Peyer's patch (tissue), 4 donors: ENCODE measurements around the gene NELL1. TPM values are rescaled to one million over a fixed set of nuclear protein-coding genes. Genes with fewer than 3 reads are reported as not detected.

Experiments used
- DNase-seq, 3 donors: peaks; one replicate each; pipeline ENCODE4 v3.0.0-alpha.2; 2017 to 2019
- H3K27ac ChIP-seq, 4 donors: fragments of 200-600 bp; sonication (generic); one replicate each; pipeline ENCODE4 v1.5.1; 2016 to 2019
- H3K27me3 ChIP-seq, 2 donors: fragments of 200-600 bp; sonication (generic); one replicate each; pipeline ENCODE4 v1.5.1; 2019
- H3K36me3 ChIP-seq, 3 donors: fragments of 200-600 bp; sonication (generic); one replicate each; pipeline ENCODE4 v1.5.1; 2016 to 2019
- H3K4me1 ChIP-seq, 4 donors: fragments of 200-600 bp; sonication (generic); one replicate each; pipeline ENCODE4 v1.5.1; 2016 to 2019
- H3K4me3 ChIP-seq, 4 donors: fragments of 200-600 bp; sonication (generic); 1 replicate in 3 of 4; 2 replicates in 1 of 4; pipeline ENCODE4 v1.5.1; 2016 to 2019; ENCODE audit warnings: mild to moderate bottlenecking in 1 of 4
- H3K9me3 ChIP-seq, 4 donors: fragments of 200-600 bp; sonication (generic); one replicate each; pipeline ENCODE4 v1.5.1; 2016 to 2019; ENCODE audit warnings: mild to moderate bottlenecking in 1 of 4
- CTCF ChIP-seq, 6 experiments: fragments of 450-650 bp in 4 of 6; fragments of 200-600 bp in 2 of 6; sonication (generic) in 1 of 6; IDR thresholded peaks; one replicate each; pipeline ENCODE4 v1.5.1; 2017 to 2019; ENCODE audit warnings: antibody characterized with exemption in 6 of 6, mild to moderate bottlenecking in 3 of 6, moderate library complexity in 1 of 6
- POLR2A ChIP-seq, 2 donors: fragments of 450-650 bp; IDR thresholded peaks; one replicate each; pipeline ENCODE4 v1.5.1; 2017; ENCODE audit warnings: antibody characterized with exemption in 2 of 2, mild to moderate bottlenecking in 2 of 2, moderate library complexity in 2 of 2
- total RNA-seq, 4 donors: library from RNA; depleted of rRNA; stranded (reverse); fragments of >200 nt; gene quantifications; one replicate each; pipeline ENCODE4 v1.1.0, GENCODE V29; 2016

Gene NELL1
- total RNA-seq, 4 donors from 2014 or later, result not detected

- no peaks in the 10 kb centered on the region for H3K4me1 ChIP-seq
- TF ChIP-seq POLR2A (IDR thresholded peaks at IDR 0.05) (no peak), CTCF (IDR thresholded peaks at IDR 0.05) (no peak)
- no peaks in the 10 kb centered on the region for H3K36me3 ChIP-seq
- no peaks in the 10 kb centered on the region for H3K27me3 ChIP-seq
- no peak overlapping the region for H3K27ac ChIP-seq
- DNase-seq, result no peak
- H3K9me3 ChIP-seq, result no peaks in the 10 kb centered on the region
- no peak overlapping the region for H3K4me3 ChIP-seq
Measured at GRCh38 chr11:20676658-20677057, 7.3 kb downstream of the NELL1 start.

- no peaks in the 10 kb centered on the region for H3K9me3 ChIP-seq
- no peak overlapping the region for H3K4me3 ChIP-seq
- H3K27ac ChIP-seq, result no peak overlapping the region
- DNase-seq, result no peak
- H3K36me3 ChIP-seq, result no peaks in the 10 kb centered on the region
- TF ChIP-seq POLR2A (IDR thresholded peaks at IDR 0.05) (no peak), CTCF (IDR thresholded peaks at IDR 0.05) (no peak)
- no peaks in the 10 kb centered on the region for H3K4me1 ChIP-seq
- H3K27me3 ChIP-seq, result no peaks in the 10 kb centered on the region
Measured at GRCh38 chr11:20688761-20689160, 19.4 kb downstream of the NELL1 start.

GRCh38 chr11:20707876-20708275 lies 38.5 kb downstream of the NELL1 start:
- no peak for DNase-seq
- Histone ChIP-seq H3K36me3 (no peaks in the 10 kb centered on the region), H3K4me1 (no peaks in the 10 kb centered on the region), H3K4me3 (no peak overlapping the region), H3K27me3 (no peaks in the 10 kb centered on the region), H3K27ac (no peak overlapping the region), H3K9me3 (no peaks in the 10 kb centered on the region)
- no peak for TF ChIP-seq POLR2A (IDR thresholded peaks at IDR 0.05)

- no peak overlapping the region for H3K4me3 ChIP-seq
- TF ChIP-seq POLR2A (IDR thresholded peaks at IDR 0.05), result no peak
- TF ChIP-seq CTCF (IDR thresholded peaks at IDR 0.05), result no peak
- H3K9me3 ChIP-seq, result no peaks in the 10 kb centered on the region
- no peaks in the 10 kb centered on the region for H3K36me3 ChIP-seq
- no peak overlapping the region for H3K27ac ChIP-seq
- no peaks in the 10 kb centered on the region for H3K27me3 ChIP-seq
- no peaks in the 10 kb centered on the region for H3K4me1 ChIP-seq
- no peak for DNase-seq
Measured at GRCh38 chr11:20712912-20713311, 43.5 kb downstream of the NELL1 start.

- Histone ChIP-seq H3K27me3 (no peaks in the 10 kb centered on the region), H3K27ac (no peak overlapping the region), H3K36me3 (no peaks in the 10 kb centered on the region), H3K9me3 (no peaks in the 10 kb centered on the region), H3K4me1 (no peaks in the 10 kb centered on the region), H3K4me3 (no peak overlapping the region)
- TF ChIP-seq POLR2A (IDR thresholded peaks at IDR 0.05), result no peak
- TF ChIP-seq CTCF (IDR thresholded peaks at IDR 0.05), result no peak
- DNase-seq, result no peak
Measured at GRCh38 chr11:20715464-20715863, 46.1 kb downstream of the NELL1 start.

GRCh38 chr11:20715931-20716330 lies 46.5 kb downstream of the NELL1 start:
- TF ChIP-seq POLR2A (IDR thresholded peaks at IDR 0.05) (no peak), CTCF (IDR thresholded peaks at IDR 0.05) (no peak)
- no peak for DNase-seq
- Histone ChIP-seq H3K27ac (no peak overlapping the region), H3K27me3 (no peaks in the 10 kb centered on the region), H3K9me3 (no peaks in the 10 kb centered on the region), H3K36me3 (no peaks in the 10 kb centered on the region), H3K4me1 (no peaks in the 10 kb centered on the region), H3K4me3 (no peak overlapping the region)
